Stimulated activated CD4-positive, alpha-beta T cell treated with anti-CD3 and anti-CD28 coated beads, Interleukin-1b, Interleukin-23, amount 100 ng/mL, for 48 hours (primary cell): ENCODE data around the gene SLC29A1.

Source experiments
- DNase-seq: peaks from one replicate; pipeline ENCODE4 v3.0.0-alpha.2; 2020

The SLC29A1 gene

DNA sequence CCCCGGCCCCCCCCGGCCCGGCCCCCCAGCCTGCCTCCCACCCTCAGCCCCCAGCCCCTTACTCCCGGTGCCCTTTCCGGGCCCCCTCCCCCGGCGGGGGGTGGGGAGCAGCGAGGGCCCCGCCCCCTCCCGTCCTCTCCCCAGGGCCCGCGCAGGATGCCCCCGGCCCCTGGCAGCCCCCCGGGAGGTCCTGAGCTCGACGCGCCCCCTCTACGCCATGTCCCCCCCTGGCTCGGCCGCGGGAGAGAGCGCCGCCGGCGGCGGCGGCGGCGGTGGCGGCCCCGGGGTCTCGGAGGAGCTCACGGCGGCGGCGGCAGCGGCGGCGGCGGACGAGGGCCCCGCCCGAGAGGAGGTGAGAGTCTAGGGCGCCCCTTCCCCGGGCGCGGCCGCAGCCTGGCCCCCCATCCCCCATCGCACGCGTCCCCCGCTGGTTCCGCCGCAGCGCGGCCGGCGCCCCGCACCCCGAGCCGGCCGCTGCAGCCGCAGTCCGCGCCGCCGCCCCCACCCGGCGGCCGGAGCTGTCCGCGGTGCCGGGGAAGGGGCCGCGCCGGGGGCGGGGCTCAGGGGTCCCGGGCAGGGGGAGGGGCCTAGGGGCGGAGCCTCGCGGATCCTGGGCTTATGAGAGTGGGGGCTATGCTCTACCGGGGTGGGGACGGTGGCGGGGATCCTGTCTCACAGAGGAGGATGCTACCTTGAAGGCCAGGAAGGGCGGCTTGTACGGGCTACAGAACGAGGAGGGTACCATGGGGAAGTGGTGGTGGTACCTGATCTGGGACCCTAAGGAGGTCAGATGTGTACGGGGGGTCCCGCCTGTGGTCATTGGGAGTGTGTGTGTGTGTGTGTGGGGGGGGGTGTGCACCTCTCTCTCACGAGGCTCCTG lies 47.4 kb downstream of the SLC29A1 start:
- no peak for DNase-seq

DNA sequence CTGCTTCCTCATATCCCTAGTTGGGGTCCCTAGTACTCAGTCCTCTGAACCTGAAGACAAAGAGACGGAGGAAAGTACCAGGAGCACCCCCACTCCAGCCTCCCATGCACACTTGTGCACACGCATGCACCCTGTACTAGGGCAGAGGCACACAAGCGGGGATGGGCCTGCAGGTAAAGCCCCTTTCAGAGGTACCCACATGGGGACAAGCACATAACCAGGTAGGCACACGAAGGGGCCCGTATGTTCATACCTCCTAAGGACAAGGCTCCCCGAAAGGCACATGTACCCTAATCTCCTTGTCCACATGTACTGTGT lies 48.0 kb downstream of the SLC29A1 start:
- DNase-seq, result no peak

DNA sequence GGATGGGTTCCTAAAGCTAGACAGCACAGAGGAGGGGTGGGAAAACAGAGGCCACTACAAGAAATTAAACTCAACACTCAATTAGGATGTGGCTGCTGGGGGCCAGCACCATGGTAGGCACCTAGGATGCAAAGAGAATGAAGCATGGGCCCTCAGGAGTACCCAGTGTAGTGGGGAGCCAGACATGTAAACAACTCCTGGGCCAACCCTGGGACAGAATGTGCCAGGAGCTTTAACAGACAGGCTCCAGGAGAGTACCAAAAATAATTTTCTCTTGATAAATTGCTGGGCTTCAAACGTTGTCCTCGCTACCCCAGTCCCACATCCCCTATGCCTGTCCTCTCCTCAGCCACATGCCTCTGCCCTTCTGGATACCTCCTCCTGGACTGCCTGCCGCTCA lies 48.5 kb downstream of the SLC29A1 start:
- DNase-seq, result no peak

DNA sequence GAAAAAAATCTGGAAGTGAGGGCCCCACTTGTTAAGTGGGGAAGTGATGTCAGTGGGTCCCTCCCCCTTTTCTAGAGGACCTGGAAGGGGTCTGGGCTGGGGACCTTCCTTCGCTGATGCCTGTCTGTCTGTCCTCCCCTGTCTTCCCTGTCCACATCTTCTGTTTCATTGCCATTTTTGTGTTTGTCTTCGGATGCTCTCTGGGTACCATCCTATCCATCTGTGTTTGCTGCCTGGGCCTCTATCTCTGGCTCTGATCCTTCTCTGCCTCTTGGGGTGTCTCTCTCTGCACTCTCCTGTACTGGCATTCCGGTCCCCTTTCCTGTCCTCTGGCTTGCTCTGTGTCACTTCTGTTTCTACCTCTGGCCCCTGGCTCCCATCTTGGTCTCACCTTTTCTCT lies 49.1 kb downstream of the SLC29A1 start:
- DNase-seq, result no peak

DNA sequence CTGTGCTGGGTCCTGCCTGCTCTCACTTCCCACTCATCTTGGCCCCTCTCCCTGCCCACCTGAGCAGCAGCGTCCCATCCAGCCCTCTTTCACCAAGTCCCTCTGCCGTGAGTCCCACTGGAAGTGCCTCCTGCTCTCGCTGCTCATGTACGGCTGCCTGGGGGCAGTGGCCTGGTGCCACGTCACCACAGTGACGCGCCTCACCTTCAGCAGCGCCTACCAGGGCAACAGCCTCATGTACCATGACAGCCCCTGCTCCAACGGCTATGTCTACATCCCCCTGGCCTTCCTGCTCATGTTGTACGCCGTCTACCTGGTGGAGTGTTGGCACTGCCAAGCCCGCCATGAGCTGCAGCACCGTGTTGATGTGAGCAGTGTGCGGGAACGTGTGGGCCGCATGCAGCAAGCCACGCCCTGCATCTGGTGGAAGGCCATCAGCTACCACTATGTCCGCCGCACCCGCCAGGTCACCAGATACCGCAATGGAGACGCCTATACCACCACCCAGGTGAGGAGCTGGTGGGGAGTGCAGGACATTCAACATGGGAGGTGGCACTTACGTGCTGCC lies 49.7 kb downstream of the SLC29A1 start:
- no peak for DNase-seq

DNA sequence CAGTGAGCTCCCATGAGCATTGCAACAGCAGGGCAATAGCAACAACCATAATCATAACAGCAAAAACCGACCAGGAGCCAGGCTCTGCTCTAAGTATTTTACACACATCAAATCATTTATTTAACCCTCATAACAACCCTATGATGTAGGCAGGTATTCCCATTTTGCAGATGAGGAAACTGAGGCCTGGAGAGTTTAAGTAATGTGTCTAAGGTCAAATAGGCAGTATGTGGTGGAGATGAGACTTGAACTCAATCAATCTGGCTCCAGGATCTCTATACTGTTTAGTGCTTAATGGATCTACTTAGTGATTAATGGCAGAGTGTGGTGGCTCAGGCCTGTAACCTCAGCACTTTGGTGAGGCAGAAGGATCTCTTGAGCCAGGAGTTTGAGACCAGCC lies 50.2 kb downstream of the SLC29A1 start:
- no peak for DNase-seq

DNA sequence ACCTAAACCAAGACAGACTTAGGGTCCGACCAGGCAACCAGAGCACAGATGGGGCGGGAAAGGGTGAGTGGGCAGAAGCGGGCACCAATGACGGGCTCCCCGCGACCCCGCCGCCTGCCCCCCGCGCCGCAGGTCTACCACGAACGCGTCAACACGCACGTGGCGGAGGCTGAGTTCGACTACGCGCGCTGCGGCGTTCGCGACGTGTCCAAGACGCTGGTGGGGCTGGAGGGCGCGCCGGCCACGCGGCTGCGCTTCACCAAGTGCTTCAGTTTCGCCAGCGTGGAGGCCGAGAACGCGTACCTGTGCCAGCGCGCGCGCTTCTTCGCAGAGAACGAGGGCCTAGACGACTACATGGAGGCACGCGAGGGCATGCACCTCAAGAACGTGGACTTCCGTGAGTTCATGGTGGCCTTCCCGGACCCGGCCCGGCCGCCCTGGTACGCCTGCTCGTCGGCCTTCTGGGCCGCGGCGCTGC lies 51.9 kb downstream of the SLC29A1 start:
- DNase-seq, result no peak

DNA sequence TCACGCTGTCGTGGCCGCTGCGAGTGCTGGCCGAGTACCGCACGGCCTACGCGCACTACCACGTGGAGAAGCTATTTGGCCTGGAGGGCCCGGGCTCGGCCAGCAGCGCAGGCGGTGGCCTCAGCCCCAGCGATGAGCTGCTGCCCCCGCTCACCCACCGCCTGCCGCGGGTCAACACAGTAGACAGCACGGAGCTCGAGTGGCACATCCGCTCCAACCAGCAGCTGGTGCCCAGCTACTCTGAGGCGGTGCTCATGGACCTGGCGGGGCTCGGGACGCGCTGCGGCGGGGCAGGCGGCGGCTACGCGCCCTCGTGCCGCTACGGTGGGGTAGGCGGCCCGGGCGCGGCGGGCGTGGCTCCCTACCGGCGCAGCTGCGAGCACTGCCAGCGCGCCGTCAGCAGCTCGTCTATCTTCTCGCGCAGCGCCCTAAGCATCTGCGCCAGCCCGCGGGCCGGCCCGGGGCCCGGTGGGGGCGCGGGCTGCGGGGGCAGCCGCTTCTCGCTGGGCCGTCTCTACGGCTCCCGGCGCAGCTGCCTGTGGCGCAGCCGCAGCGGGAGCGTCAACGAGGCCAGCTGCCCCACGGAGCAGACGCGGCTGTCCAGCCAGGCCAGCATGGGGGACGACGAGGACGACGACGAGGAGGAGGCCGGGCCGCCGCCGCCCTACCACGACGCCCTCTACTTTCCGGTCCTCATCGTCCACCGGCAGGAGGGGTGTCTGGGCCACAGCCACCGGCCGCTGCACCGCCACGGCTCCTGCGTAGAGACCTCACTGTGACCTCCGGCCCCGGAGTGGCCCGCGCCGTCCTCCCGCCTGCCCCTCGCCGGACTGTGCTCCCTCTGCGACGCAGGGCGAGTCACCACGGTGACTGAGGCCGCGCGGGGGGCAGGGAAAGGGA lies 52.6 kb downstream of the SLC29A1 start:
- DNase-seq, result no peak

DNA sequence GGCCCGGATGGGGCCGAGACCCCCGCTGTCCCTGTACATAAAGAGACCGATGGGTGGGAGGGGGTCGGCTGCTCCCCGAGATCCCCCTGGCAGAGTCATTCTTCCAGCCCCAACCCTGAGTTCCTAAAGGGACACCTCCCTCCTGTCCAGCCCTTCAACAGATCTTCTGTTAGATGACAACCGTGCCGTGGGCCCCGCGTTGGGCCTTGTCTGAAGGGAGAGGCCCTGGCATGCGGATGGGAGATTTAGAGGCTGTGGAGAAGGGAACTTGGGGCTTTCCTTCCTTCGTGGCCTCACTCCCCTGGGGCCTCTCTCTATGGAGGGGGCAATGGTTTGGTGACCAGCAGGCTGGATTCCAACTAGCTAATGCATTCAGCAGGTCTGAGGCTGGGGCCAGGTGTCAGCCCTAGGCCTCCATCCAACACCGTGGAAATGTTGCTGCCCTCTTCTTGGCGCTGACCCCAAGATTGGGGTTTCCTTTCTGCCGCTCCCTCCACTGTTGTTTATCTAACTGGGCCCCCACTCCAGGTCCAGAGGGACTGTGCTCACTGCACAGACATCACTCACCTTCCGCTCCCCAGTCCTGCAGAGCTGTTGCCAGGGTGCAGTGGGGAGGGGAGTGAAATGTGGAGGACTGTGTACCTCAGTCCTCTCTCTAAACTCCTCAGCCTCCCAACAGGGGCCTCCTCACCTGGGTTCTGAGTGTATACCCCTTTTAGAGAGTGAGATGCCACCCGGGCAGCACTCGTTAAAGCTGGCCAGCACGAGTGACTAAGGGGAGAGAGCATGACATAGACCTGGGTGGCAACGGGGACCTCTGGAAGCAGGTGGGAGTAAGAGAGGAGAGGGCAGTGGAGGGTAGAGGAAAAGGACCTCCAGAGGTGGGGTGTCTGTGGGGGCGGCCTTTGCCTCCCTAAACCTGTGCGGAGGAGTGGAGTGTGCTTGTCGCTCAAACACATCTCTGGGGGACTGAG lies 53.6 kb downstream of the SLC29A1 start:
- DNase-seq, result no peak

DNA sequence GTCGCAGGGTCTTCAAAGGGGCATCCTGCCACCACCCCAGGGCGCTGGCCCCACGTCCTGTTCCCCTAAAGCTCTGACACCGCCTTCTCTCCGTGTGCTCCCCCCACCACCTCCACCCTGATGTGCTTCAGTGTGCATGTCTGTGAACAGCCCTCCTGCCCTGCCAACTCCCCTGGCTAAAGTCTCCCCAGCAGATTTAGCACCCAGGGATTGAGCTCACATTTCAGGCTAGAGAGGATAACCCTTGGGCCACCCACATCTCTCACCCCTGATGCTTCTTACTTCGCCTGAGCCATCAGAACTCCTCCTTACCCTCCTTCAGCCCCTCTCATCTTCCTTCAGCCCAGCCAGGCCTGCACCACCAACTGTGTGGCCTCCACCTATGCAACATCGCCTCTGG lies 54.4 kb downstream of the SLC29A1 start:
- DNase-seq, result no peak

DNA sequence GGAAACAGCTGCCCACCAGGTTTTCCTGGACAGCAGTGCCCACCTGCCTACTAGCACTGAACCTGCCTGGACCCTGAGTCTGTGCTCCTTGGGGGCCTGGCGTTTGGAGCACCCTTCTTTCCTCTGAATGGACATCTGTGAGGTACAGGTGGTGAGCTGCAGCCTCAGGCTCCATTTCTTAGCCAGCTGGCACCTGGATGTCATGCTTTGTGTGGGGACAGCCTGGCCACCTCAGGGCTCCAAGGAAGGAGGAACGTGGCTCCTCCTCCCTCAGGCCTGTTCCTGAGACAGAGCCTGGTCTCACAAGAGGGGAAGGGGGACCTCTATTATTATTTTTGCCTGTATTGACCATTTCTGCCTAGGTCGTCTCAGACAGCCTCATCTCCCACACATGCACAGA lies 54.9 kb downstream of the SLC29A1 start:
- DNase-seq, result no peak

DNA sequence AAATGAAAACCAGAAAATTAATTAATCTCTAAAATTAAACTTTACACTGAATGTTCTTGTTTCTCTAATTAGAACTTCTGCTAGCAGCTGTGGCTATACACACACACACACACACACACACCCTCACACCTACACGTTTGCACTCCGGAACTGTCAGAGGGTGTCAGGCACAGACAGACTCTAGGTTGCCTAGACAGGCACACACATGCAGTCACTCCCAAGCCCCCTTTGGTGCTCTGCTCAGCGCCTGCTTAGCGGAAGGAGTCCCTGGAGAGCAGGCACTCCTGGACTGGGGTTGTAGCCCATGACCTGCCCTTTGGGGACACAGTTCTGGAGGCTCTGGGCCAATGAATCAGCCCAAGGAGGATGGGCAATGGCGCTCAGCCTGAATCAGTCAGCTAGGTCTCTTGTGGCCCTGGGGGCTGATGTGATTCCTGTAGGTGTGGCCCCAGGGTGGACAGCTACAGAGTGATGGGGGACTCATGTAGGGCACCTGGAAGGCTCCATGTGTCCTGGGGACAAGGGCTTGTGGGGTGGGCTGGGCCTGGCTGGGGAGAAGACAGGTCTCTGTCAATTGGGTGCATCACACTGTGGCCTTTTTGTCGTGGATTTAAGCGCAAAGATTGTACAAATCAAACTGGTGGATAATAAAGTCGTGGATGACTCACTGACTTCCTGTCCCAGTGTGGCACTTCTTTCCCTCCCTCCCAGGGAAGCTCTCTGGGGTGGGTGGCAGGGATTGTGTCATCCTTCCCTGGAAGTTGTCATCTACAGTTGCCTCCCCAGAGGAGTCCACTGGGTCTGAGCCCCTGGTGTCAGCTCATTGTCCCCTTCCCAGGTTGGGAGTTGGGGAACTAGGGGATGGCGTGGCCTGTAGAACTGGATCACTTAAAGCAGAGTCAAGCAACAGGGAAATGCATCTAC lies 55.6 kb downstream of the SLC29A1 start:
- no peak for DNase-seq
